Choroid plexus epithelial cell (primary cell): ENCODE results near the gene DTX1.

Experiments
- DNase-seq: peaks from one replicate; pipeline ENCODE4 v3.0.0-alpha.2; 2010; ENCODE audit warnings: low read depth
- H3K4me3 ChIP-seq: 2 replicates; pipeline ENCODE4 v1.5.1; 2011; ENCODE audit warnings: low read depth, mild to moderate bottlenecking, control low read depth, low read length, moderate library complexity
- CTCF ChIP-seq: conservative IDR thresholded peaks from 2 replicates; pipeline ENCODE4 v1.5.1; 2011; ENCODE audit warnings: low read depth, mild to moderate bottlenecking, control low read depth, inconsistent platforms, low read length, moderate library complexity

Gene DTX1

DNA sequence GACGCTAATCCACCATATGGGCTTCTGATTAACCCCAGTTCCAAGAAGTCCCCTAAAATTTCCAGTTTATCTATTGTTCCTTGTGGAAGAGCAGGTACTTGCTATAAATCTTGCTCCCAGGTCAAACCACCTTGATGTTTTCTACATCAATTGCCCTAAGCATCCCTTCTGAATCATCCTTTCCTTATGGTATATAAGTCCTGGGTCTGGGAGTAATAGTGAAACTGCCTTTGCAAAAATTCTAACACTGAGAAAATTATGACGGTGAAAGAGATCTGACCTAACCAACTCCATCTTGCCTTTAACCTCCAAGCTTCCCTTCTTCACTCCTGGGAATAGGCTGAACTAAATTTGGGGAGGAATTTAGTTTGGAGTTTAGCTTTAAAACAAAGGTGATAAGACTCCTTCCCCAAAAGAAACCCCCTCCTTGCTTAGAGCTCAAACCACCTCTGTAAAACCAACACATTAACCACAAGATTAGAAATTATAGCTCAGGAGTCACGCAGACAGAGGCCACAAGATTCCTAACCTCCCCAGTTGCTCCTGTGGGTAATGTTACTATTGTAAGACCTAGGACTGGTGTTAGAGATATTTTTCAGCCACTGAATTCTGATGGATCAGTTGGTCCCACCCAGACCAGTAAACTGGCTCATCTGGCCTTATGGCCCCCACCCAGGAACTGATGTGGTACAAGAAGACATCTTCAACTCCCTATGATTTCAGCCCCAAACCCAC is 33.8 kb upstream of the DTX1 start:
- no peak for TF ChIP-seq CTCF
- no peak overlapping the region for H3K4me3 ChIP-seq
- DNase-seq: no peak

DNA sequence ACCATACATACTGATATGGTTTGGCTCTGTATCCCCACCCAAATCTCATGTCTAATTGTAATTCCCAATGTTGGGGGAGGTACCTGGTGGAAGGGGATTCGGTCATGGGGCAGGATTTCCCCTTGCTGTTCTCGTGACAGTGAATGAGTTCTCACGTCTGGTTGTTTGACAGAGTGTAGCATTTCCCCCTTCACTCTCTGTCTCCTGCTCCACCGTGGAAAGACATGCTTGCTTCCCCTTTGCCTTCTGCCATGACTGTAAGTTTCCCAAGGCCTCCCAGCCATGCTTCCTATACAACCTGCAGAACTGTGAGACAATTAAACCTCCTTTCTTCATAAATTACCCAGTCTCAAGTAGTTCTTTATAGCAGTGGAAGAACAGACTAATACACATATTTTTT is 28.8 kb upstream of the DTX1 start:
- no peak for DNase-seq
- no peak for TF ChIP-seq CTCF
- no peak overlapping the region for H3K4me3 ChIP-seq

GRCh38 chr12:113030875-113031525 is 25.5 kb upstream of the DTX1 start:
- peak; percentile 83 for DNase-seq
- TF ChIP-seq CTCF: peak; percentile 84
- no peak overlapping the region for H3K4me3 ChIP-seq

DNA sequence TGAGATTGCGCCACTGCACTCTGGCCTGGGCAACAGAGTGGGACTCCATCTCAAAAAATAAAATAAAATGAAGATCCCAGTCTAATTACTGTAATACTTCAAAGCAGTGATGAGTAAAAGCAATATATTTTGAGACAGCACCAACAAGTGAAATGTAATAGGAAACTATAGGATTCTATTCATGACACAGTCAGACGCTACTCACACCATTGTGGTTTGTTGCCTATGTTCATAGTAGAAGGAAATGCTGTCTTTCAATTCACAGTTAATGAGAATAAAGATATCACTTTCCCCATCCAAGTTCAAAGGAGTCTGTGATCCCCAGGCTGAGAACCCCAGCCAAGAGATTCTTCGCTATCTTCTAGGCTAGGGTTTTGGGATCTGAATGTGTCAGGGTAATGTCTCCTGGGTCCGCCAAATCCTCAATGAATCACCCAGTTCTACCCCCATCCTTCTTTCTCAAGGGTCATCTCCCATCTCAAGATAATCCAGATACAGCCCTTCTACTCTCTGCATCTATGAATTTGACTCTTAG is 16.6 kb upstream of the DTX1 start:
- no peak for TF ChIP-seq CTCF
- DNase-seq: no peak

GRCh38 chr12:113040722-113041171 is 15.8 kb upstream of the DTX1 start:
- peak; percentile 93 for DNase-seq

More for the DNA sequence above, 16.6 kb upstream of the DTX1 start:
- H3K4me3 ChIP-seq: no peak overlapping the region

GRCh38 chr12:113041560-113041959 is 15.0 kb upstream of the DTX1 start:
- H3K4me3 ChIP-seq: no peak overlapping the region
- DNase-seq: no peak
- no peak for TF ChIP-seq CTCF

More at GRCh38 chr12:113040722-113041171, 15.8 kb upstream of the DTX1 start:
- no peak overlapping the region for H3K4me3 ChIP-seq
- TF ChIP-seq CTCF: no peak
